GM18858 (cell line): ENCODE measurements around the gene LAMA2.

Source experiments
- ATAC-seq: cut with Tn5 transposase; IDR thresholded peaks from one replicate; pipeline ENCODE4 v1.9.1; 2021; ENCODE audit not compliant: unreplicated experiment

The LAMA2 gene

GRCh38 chr6:129426343-129426742 is 543.4 kb downstream of the LAMA2 start:
- no peak for ATAC-seq

DNA sequence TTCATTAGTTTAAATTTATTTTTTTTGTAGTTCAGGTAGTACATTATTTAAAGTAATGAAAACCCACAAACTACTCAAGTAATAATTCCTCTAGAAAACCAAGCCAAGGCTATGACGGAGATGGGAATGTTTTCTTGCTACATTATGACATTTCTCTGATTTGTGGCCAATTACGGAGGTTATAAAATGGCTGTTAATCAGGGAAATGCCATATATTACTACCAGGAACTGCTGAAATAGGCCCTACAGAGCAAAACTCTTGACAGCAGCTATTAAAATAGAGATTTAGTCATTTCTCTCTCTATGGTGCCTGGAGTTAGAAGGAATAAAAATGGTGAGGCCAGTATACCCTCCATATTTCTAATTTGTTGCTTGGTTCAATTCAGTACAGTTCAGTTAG is 547.0 kb downstream of the LAMA2 start:
- ATAC-seq: no peak

DNA sequence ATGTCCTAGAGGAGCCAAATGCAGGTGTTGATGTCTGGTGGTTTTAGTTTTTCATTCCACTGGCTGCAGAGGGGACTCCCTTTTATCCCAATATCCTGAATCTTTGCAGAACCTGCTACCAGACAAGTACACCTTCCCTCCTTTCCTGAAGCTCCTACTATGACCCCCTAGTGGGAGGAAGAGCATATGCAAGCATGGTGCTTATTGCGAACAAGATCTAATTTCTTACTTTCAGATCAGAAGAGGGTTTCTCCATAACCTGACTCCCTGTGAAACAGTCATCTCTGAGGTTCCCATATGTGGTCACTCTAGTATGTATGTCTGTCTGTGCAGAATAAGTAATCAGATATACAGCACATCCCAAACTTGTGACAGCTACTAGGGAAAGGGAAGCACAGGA is 549.8 kb downstream of the LAMA2 start:
- ATAC-seq: no peak

DNA sequence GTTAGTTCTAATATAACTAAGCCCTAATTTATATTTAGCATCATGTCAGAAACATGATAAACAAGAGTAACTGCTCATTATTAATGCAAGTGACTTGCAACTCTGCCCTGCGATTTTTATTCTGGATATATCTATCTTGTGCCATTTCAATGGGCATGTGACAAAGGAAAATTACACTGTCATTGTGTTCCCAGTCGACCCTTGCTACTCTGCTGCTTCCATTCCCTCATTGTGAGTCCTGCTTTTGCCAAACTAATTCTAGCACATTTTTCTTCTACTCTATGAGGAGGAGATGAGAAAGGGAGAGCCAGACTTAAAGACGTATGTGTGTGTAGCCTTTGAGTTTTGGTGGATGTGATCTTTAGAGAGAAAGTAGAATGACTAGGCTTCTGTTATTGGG is 551.2 kb downstream of the LAMA2 start:
- ATAC-seq: no peak

DNA sequence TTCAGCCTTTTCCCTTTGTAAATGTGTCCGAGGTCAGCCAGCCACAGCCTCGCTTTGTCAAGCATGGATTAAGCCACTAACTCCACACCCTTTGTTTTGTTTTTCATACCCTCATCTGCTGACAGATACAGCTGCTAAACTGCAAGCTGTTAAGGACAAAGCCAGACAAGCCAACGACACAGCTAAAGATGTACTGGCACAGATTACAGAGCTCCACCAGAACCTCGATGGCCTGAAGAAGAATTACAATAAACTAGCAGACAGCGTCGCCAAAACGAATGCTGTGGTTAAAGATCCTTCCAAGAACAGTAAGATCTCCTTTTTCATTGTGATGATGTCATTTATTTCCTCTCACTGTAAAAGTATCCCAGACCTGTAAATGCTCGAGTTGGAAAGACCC is 557.8 kb downstream of the LAMA2 start:
- ATAC-seq: no peak

DNA sequence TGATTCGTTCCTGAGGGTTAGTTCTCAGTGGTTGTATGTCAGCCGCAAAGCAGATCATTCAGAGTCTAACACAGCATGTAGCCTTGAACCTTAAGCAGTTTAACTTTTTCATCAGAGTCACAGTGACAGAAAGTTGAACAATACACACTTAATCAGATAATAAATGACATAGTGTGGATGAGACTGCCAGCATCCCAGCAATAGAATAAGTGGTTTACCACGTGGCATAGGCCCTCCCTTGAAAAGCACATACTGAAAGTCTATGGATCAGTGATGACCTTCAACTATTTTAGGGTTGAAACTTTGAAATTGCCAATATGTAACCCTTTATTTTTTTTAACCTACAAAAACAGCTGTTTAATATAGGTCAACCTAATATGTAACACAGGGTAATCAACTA is 561.7 kb downstream of the LAMA2 start:
- ATAC-seq: no peak

GRCh38 chr6:129446272-129447197 is 563.6 kb downstream of the LAMA2 start:
- no peak for ATAC-seq

DNA sequence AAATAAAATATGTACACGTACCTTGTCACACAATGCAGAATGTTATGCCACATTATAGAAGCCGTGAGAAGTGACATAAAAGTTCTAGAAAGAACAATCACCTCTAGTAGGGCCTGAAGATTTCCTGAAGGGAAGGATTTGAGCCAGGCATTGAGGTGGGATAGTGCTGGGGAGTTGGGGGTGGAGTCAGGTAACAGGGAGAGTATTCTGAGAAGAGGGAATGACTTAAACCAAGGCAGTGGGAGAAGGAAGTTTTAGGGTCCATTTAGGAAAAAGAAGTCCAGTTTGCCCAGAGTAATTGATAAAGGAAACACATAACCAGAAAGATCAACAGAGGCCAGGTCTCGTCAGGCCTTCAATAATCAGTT is 564.2 kb downstream of the LAMA2 start:
- no peak for ATAC-seq

GRCh38 chr6:129448965-129449364 is 566.0 kb downstream of the LAMA2 start:
- peak; percentile 100 for ATAC-seq

GRCh38 chr6:129451187-129451586 is 568.2 kb downstream of the LAMA2 start:
- ATAC-seq: no peak

GRCh38 chr6:129453073-129453472 is 570.1 kb downstream of the LAMA2 start:
- no peak for ATAC-seq

DNA sequence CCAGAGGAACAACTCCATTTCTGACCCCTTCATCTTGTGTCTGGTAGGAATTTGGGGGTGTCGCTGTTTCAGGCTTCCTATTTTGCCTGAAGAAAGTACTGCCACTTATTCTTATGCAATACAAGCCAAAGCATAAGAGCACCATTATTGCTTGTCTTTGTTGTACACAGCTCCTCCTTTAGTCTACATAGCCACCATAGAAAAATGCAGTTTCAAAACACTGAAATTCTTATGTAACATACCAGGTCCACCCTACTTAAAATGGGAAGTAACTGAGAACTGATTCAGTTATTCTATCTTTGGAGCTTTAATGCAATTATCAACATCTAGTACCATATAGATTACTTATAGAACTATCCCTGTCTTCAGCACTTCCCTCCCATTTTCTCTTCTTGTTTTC is 571.5 kb downstream of the LAMA2 start:
- ATAC-seq: no peak

DNA sequence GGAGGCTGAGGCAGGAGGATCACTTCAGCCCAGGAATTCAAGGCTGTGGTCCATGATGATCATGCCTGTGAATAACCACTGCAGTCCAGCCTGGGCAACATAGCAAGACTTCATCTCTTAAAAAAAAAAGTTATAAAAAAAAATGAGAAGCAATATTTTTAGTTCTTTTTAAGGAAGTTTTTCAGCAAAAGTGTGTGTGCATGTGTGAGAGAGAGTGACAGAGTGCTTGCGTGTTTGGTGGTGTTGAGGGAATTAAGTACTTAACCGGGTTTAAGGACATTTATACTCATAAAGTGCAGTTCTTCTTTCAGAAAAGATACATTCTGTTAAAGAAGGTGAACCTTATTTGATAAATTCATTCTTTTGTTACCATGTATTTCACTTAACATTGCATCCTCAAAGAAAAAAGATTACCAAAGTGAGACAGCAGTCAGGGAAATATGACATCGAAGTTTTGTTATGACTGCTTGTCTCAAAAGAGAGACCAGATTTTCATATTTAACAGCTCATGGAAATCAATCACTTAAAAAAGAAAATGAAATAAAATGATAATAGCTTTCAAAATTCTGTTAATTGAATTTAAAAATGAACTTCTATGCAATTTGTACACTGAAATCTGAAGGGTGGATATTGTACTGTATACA is 572.3 kb downstream of the LAMA2 start:
- no peak for ATAC-seq

DNA sequence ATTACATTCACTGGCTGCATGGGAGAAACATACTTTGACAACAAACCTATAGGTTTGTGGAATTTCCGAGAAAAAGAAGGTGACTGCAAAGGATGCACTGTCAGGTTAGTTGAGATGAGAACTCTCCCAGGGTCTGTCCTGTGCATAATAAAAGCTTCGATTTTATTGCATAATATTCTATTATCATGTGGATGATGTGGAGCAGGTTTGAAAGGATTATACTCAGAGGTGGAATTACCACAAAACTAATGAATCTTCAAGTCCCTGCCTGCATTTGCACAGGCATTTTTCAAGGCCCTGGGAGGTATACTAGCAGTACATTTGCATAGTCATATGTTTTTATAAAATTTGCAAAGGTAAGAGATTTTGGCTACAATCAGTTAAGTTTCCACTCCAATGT is 577.3 kb downstream of the LAMA2 start:
- no peak for ATAC-seq

GRCh38 chr6:129469070-129469662 is 586.2 kb downstream of the LAMA2 start:
- ATAC-seq: no peak

- ATAC-seq: no peak
Observed at GRCh38 chr6:129472239-129472638, 589.3 kb downstream of the LAMA2 start.

GRCh38 chr6:129473546-129473945 is 590.6 kb downstream of the LAMA2 start:
- no peak for ATAC-seq

DNA sequence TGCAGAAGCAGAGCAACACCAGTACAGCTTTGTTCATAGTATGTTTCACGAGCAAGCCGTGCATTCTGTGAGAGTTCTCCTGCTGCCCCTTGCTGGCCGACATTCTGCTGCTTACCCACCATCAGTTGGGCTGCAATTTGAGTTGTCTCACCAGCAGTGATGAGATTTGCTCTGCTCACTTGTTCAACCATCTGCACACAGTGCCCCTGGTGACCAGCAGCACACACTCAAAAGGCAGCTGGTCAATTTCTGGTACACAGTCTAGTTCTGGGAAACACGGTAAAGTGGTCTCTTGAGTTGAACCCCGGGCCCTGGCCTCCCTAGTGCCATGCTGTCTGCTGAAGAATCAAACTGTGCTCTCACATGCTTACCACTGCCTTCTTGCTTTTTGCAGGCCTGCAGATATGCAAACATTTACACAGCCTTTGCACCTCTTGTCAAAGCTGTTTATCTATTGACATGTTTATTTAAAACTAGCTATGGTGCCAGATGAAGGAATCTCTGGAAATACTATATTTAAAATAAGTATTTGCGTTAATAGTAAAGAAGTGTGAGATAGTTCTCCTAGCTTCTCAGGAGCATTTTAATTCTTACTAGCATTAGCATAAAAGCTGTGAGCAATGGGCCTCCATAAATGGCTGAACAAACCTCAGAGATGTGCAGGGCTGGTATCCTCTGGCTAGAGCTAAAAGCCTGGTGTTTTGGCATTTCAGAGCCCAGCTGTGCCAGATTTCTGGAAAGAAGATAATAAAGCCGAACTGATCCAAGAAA is 592.7 kb downstream of the LAMA2 start:
- no peak for ATAC-seq

DNA sequence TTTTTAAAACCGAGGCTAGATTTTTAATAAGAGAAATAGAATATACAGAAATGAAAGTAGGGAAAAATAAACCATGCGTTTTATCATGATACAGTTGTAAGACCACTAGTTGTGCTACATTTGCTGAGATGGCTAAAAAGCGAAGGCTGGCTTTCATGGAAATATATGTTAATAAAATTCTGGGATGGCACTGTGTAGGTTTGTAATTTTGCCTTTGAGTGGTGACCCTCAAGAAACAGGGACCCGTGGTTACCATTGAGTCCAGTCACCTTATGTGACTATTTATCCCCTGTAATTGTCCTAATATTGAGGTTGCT is 593.3 kb downstream of the LAMA2 start:
- ATAC-seq: no peak

DNA sequence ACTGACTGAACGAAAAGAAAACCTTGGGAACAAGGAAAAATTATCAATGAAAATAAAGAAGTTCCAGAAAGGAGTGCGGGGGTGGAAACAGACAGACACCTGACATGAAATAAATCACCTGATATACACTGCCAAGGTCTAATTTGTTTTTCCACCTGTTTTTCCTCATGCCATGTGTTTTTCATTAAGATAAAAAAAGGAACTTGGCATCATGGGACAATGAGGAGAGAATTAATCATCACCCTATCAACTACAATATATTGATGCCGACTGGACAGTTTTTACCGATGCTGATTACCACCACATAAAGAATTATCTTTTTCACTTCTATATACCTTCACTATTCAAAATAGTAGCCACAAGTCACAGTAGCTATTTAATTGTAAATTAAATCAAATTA is 593.9 kb downstream of the LAMA2 start:
- ATAC-seq: no peak

DNA sequence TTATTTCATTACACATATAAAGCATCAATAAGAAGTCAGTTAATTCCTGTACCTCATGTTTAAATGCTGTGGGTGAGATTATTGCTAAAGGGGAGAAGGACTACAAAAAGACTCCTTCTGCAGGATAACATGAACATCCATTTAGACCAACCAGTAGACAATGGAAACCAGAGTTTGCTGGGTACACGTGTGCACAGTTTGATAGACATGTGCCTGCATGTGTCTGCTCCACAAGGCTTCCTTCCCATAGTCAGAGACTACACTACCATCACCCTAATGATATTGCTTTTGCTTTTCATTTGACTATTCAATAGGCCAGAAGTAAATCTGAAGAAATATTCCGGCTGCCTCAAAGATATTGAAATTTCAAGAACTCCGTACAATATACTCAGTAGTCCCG is 595.4 kb downstream of the LAMA2 start:
- no peak for ATAC-seq

GRCh38 chr6:129481706-129482105 is 598.8 kb downstream of the LAMA2 start:
- ATAC-seq: no peak
